Mucosa of gallbladder (tissue), 1 donor: Measurements from ENCODE around the gene GLIPR1L1. TPM values are rescaled to one million over a fixed set of nuclear protein-coding genes. Genes with fewer than 3 reads are reported as not detected.

ENCODE experiments used
- DNase-seq: peaks from one replicate; pipeline ENCODE4 v3.0.0-alpha.2; 2020; ENCODE audit warnings: low spot score
- total RNA-seq: library from RNA; stranded (reverse); gene quantifications from one replicate; pipeline ENCODE4 v1.2.1, GENCODE V29; 2021
- donor health status: DM: no; HTN: no; CAD: no.

Gene GLIPR1L1
- total RNA-seq, 1 donor from 2014 or later = not detected

DNA sequence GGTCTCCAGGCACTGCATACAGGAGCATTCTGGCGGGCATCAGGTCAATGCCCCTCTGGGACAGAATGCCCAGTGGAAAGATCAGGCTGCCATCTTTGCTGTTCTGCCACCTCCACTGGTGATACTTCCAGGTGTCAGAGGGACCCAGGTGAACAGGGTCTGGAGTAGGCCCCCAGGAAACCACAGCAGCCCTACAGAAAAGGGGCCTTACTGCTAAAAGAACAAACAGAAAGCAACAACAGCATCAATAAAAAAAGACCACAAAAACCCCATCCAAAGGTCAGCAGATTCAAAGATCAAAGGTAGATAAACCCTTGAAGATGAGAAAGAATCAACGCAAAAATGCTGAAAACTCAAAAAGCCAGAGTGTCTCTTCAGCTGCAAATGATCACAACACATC is 15.9 kb downstream of the GLIPR1L1 start:
- DNase-seq = no peak

DNA sequence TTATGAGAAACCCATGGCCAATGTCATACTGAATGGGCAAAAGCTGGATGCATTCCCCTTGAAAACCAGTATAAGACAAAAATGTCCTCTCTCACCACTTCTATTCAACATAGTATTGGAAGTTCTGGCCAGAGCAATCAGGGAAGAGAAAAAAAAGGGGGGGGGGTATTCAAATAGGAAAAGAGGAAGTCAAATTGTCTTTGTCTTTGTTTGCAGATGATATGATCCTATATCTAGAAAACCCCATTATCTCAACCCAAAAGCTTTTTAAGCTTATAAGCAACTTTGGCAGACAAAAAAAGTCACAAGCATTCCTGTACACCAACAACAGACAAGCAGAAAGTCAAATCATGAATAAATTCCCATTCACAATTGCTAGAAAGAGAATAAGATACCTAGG is 19.5 kb downstream of the GLIPR1L1 start:
- DNase-seq = no peak

DNA sequence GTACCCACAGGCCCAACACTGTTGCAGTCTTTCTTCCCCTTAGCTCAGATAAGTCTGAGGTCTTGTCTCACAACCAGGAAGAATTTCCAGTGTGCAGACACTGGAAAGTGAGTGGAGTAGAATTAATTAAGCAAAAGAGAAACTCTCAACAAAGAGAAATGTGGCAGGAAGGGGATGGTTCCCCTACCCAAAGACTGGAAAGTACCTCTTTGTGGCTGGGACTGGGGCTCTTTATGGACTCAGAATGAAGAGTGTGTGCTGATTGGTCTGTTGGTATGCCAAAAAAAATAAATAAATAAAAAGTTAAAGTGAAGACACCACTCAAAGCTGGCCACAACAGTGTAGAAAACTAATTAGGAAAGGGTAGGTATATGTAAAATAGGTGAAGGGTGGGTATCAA is 26.4 kb downstream of the GLIPR1L1 start:
- DNase-seq = no peak

DNA sequence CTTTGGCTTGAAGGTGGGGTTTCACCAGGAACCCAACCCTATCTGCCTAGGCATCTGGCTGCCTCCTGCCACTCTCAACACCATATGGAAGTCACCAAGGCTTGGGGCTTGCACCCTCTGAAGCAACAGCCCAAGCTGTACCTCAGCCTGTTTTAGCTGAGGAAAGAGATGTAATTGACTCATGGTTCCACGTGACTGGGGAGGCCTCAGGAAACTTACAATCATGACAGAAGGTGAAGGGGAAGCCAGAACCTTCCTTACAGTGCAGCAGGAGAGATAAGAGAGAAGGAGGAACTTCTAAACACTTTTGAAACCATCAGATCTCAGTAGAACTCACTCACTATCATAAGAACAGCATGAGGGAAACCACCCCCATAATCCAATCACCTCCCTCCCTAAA is 26.9 kb downstream of the GLIPR1L1 start:
- DNase-seq = no peak

DNA sequence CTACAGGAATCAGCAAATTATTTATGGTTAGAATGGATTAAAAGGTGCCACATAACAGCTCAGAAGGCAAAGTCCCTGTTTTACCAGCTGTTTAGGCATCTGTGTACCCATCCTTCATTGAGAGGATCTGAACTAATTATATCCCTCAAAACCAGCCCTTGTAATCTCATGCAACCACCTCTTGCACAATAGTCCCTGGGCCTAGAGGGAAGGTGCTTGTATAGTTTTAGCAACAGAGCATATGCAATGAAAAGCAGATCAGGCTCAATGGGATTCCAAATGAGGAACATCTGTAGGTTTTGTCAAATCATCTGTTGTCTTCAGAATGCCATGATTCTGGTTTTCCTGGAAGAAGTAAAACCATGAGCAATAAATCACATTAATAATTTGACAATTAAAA is 30.4 kb downstream of the GLIPR1L1 start:
- DNase-seq = no peak

DNA sequence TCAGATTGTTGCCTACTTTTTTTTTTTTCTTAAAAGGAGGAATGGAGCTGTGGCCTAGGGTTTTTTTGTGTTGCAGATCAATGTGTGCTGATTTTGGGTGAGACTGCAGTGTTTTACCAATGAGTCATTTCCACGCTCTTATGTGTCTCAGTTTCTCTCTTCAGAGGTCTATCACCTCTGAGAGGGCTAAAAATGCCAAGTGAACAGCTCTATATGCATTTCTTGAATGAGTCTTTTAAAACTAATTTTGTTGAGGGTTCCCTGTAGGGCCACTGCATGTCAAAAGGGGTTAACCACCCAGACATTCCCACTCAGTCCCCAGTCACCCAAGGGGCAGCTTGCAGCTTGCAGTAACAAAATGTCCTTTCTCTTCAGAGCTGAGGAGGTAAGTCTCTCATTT is 32.2 kb downstream of the GLIPR1L1 start:
- no peak for DNase-seq

DNA sequence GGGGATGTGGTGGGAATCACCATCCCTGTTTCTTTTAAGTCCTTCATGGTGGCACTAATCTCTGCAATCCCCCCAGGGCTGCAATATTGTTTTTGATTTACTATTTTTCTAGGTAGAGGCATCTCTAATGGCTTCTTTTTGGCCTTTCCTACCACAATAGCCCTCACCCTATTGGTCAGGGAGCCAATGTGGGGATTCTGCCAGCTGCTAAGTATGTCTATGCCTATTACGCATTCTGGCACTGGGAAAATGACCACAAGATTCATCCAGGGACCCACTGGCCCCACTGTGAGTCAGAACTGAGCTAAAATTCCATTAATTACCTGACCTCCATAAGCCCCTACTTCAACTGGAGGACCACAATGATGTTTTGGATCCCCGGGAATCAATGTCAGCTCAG is 40.5 kb downstream of the GLIPR1L1 start:
- no peak for DNase-seq

DNA sequence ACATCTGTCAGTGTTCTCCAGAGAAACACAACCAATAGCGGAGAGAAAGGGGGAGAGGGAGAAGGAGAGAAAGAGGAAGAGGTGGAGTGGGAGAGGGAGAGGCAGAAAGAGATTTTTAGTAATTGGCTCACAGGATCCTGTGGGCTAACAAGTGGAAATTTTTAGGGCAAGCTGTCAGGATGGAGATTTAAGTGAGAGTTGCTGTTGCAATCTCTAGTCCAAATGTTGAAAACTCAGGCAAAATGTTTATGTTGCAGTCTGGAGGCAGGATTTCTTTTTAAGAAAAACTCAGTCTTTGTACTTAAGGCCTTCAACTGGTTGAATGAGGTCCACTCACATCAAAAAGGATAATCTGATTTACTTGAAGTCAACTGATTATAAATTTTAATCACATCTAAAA is 43.9 kb downstream of the GLIPR1L1 start:
- no peak for DNase-seq

DNA sequence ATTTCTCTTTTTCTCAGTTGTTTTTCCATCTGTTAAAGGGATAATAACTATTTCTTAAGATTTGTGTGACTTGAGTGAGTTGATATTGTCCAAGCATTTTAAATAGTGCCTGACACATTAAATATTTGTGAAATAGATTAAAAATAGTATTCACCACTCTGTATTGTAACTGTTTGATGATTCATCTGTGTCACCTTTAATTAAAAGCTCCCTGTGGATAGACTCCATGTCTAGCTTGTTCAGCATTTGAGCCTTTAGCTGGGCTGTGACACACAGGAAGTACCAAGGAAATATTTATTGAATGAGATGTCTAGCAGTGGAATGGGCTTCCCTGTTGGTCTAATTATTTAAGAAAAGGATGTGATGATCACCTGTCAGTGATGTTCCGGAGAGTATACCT is 54.6 kb downstream of the GLIPR1L1 start:
- DNase-seq = no peak

DNA sequence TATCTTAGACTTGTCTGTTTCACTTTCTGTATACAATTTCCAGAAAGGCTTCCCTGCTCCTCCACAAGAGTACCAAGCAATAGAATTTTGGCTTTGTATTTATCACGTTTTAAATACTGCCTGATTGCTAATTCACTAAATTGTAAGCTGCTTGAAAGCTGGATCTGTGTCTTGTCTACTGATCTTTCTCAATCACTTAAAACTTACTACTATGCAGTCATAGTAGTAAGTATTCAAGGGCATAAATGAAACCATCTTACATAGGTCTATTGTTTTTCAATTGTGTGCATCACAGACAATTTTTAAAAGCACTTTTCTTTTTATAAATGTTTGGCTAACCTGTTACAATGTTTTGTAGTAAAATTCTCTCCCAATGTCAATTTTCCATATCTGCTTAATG is 55.2 kb downstream of the GLIPR1L1 start:
- DNase-seq = no peak

DNA sequence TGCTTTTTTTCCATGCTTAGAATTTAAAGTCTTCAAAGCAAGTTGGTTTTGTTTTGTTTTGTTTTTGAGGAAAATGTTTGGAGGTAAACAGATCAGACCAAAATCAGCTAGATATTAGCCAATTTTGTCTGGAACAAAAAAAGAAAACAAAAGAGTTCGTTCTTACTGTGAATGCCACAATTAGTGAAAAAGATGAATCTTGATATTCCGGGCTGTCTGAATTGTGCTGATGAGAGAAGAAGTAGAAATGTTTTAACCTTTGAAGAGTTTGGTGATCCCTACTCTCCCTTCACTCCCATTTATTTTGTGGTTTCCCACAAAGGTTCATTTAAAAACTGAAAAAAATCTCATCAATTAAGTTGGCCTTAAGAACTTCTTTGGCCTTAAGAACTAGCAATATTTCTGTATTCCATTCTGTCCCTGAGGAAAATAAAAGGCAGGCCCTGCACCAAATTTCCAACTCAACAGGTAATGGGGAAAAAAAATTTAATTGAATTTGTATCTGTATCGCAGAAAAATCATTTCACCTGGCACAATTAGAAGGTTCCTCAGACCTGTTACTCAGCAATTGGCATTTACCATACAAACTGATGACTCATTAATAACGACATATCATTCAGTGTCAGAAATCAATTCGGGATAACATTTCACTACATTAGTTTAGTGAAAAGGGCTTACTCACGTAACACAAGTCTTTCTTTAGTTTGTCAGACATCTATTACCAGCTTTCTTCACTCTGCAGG is 55.9 kb downstream of the GLIPR1L1 start:
- no peak for DNase-seq

DNA sequence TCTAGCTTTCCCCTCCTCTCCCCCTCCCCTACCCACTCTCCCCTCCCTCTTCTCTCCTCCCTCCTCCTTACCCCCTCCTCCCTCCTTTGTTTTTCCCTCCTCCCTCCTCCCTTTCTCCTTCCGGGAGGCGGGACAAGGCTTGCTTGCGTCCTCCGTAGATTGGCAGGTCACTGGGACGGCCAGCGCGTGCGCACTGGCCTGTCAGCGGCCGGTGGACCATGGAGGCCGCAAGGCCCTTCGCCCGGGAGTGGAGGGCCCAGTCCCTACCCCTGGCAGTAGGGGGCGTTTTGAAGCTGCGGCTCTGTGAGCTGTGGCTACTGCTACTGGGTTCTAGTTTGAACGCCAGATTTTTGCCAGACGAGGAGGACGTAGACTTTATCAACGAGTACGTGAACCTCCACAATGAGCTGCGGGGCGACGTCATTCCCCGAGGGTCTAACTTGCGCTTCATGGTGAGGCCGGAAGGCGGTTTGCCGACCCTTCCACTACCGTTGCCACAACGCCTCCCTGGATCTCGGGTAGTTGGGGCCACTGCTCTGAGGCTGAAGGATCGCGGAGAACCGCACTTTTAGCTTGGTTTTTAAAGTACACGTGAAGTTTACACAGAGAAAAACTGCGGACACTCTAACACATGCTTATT is 56.5 kb downstream of the GLIPR1L1 start, which contains the start of gene GLIPR1L2:
GLIPR1L2 (plus strand) TSS at position 191 of the 640 bp plus-strand sequence; CDS start at position 219, 28 bp downstream.
- peak; percentile 97 for DNase-seq

DNA sequence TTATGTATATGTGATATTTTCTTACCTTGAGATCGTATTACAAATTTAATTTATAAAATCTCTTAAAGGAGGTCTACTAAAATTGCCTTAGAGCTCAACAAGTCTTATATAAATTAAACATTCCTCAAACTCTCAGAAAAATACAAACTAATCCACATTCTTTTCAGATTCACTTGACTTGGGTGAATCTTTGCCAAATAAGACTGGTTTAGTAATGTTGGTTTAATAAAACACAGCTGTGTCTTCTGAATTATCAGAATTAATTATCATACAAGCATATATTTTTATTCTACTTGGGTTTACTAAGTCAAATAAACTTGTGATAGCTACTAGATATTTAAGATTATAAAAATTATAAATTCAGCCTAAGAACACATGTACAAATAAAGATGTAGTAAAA is 69.8 kb downstream of the GLIPR1L1 start:
- DNase-seq = no peak

DNA sequence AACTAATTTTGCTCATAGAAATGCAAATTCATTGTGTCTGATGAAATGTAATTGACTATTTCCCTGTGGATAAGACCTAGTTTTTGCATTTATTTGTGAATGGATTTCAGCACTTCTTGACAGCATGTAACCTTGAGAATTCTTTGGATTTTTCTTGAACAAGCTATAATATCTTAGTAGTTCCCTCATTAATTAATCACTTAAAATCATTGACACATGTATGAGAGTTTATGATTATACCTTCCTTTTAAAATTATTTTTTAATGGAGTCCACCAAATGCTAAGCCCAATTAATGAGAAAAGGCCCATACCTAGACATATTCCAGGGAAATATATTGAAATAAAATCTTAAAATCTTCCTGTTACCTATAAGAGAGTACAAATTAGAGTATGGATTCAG is 73.2 kb downstream of the GLIPR1L1 start:
- no peak for DNase-seq

DNA sequence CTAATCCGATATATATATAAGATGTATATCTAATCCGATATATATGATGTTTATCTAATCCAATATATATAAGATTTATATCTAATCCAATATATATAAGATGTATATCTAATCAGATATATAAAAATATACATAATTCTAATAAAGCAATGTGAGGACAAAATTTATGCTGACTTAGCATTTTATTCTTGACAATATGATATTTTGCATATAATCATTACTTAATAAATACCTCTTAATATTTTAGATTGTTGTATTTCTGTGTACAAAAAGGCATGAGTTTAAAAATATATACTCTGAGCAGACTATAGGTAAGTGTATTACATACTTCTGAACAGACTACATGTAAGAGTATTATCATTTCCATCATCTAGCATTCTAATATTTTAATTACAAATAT is 75.4 kb downstream of the GLIPR1L1 start:
- DNase-seq = no peak

DNA sequence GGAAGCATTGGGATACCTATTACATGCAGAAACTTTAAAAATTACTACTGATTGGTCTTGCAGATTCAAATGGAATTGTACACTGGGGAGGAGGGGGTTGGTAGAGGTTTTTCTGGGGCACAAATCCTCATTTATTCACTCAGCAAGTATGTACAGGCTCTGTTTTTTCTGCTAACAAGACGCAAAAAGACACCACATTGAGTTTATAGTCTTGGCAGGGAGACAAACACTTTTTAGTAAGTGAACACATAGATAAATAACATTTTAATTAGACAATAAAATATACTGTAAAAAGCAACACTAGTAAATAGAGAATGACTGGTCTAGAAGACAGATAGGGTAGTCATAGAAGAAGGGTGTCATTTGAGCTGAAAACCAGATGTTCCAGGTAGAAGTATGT is 80.2 kb downstream of the GLIPR1L1 start:
- no peak for DNase-seq

DNA sequence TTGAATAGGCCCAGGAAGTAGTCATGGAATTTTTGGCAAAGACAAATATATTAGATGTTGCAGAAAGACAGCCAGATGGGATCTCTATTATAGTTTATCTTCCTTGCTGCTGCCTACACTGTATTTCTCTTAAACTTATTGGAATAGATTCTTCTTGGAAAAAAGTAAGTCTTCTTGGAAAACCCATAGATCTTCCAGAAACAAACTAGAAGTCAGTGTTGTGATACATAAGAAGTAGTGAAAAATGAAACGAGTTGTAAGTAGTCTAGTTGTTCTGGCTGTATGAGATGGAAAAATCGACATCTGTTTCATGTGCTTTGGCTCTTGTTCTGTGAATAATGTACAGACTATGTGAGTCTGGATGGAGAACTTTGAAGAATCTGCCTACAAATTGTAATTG is 85.4 kb downstream of the GLIPR1L1 start:
- DNase-seq = no peak

Other genes starting within 250 kb of the GLIPR1L1 start
- not detected for gene KCNC2, start 124.8 kb upstream of the GLIPR1L1 start, total RNA-seq
- 12.4 TPM for gene CAPS2, start 4.3 kb upstream of the GLIPR1L1 start, total RNA-seq
- 0.78 TPM for gene GLIPR1L2, start 56.4 kb downstream of the GLIPR1L1 start, total RNA-seq
- gene GLIPR1, start 146.1 kb downstream of the GLIPR1L1 start, total RNA-seq = 44.4 TPM
- gene KRR1, start 176.9 kb downstream of the GLIPR1L1 start, total RNA-seq = 34.4 TPM